SU-DHL-6 (cell line): ENCODE results near the gene NHS.

Source experiments
- H2AFZ ChIP-seq: fragments of 200-600 bp; sonication (generic); 2 replicates; pipeline ENCODE4 v1.6.1; 2014; ENCODE audit warnings: low read depth, mild to moderate bottlenecking, moderate library complexity, mixed read lengths, antibody characterized with exemption, low read length; ENCODE audit not compliant: severe bottlenecking
- H3F3A ChIP-seq: fragments of 200-600 bp; shearing (Covaris generic); 2 replicates; pipeline ENCODE4 v1.6.0; 2016; ENCODE audit warnings: antibody characterized with exemption, mild to moderate bottlenecking; ENCODE audit not compliant: insufficient read depth
- H3K27ac ChIP-seq: fragments of 200-600 bp; sonication (generic); 2 replicates; pipeline ENCODE4 v1.5.1; 2016; ENCODE audit warnings: low read depth, mild to moderate bottlenecking, low read length, moderate library complexity, mixed read lengths
- H3K27me3 ChIP-seq: fragments of 200-600 bp; sonication (generic), shearing (Covaris generic); 2 replicates; pipeline ENCODE4 v1.6.0; 2014; ENCODE audit warnings: mild to moderate bottlenecking, low read length
- H3K36me3 ChIP-seq: fragments of 200-600 bp; sonication (generic); 2 replicates; pipeline ENCODE4 v1.6.1; 2014; ENCODE audit warnings: mild to moderate bottlenecking, low read length, mixed read lengths
- H3K4me2 ChIP-seq: fragments of 300-600, 200-600 bp; shearing (Covaris generic), sonication (generic); 2 replicates; pipeline ENCODE4 v1.6.0; 2014; ENCODE audit warnings: low read length, low read depth, mild to moderate bottlenecking; ENCODE audit not compliant: poor library complexity, severe bottlenecking
- H3K4me3 ChIP-seq: fragments of 200-600 bp; sonication (generic); 2 replicates; pipeline ENCODE4 v1.5.1; 2014; ENCODE audit warnings: antibody characterized with exemption, low read length, mild to moderate bottlenecking, mixed read lengths; ENCODE audit not compliant: insufficient read depth, poor library complexity, severe bottlenecking
- H3K79me2 ChIP-seq: fragments of 200-600 bp; sonication (generic); 2 replicates; pipeline ENCODE4 v1.6.1; 2014; ENCODE audit warnings: mild to moderate bottlenecking, low read length, moderate library complexity; ENCODE audit not compliant: insufficient read depth
- H3K9ac ChIP-seq: fragments of 200-600 bp; sonication (generic); 2 replicates; pipeline ENCODE4 v1.7.0; 2014; ENCODE audit warnings: mild to moderate bottlenecking, low read length
- H3K9me2 ChIP-seq: fragments of 200-600 bp; sonication (generic); replicated peaks from 2 replicates; pipeline ENCODE4 v1.6.1; 2014; ENCODE audit warnings: low read length; ENCODE audit not compliant: insufficient read depth
- H3K9me3 ChIP-seq: fragments of 200-600 bp; sonication (generic); 2 replicates; pipeline ENCODE4 v1.6.1; 2014; ENCODE audit warnings: low read length, mixed read lengths; ENCODE audit not compliant: insufficient read depth
- H4K20me1 ChIP-seq: fragments of 200-600 bp; sonication (generic); 2 replicates; pipeline ENCODE4 v1.6.1; 2014; ENCODE audit warnings: low read depth, mild to moderate bottlenecking, antibody characterized with exemption, low read length, moderate library complexity, mixed read lengths
- EZH2phosphoT487 ChIP-seq: fragments of 200-600 bp; sonication (generic), shearing (Covaris generic); conservative IDR thresholded peaks from 2 replicates; pipeline ENCODE4 v1.6.1; 2018; ENCODE audit warnings: mild to moderate bottlenecking, antibody characterized with exemption, low read length, moderate library complexity, mixed read lengths
- TF ChIP-seq, protein P1 (sequence below): fragments of 200-600 bp; sonication (generic); IDR thresholded peaks from one replicate; pipeline ENCODE4 v1.5.1; 2017; ENCODE audit warnings: antibody characterized with exemption, mild to moderate bottlenecking, low read length, moderate library complexity; ENCODE audit not compliant: insufficient read depth, poor library complexity, severe bottlenecking

The NHS gene

DNA sequence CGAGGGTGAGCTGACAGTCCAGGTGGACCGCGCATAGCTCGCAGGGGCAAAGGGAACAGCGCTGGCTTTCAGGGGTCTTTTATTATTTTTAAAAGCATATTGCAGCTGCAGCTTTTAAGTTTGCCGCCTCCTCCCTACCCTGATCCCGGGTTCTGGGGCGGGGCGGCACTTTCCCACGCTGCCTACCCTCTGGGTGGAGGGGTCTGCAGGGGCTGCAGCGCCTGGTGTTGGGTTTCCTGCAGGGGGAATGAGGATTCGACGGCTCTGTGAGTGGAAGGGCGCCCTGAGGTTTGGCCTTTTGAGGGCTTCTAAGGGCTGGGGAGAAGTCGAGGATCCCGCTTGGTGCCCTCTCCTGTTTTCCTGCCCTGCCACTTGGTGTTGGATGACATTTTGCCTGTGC, 281.6 kb downstream of the NHS start:
- TF ChIP-seq EZH2phosphoT487: no peak
- TF ChIP-seq, protein P1, sequence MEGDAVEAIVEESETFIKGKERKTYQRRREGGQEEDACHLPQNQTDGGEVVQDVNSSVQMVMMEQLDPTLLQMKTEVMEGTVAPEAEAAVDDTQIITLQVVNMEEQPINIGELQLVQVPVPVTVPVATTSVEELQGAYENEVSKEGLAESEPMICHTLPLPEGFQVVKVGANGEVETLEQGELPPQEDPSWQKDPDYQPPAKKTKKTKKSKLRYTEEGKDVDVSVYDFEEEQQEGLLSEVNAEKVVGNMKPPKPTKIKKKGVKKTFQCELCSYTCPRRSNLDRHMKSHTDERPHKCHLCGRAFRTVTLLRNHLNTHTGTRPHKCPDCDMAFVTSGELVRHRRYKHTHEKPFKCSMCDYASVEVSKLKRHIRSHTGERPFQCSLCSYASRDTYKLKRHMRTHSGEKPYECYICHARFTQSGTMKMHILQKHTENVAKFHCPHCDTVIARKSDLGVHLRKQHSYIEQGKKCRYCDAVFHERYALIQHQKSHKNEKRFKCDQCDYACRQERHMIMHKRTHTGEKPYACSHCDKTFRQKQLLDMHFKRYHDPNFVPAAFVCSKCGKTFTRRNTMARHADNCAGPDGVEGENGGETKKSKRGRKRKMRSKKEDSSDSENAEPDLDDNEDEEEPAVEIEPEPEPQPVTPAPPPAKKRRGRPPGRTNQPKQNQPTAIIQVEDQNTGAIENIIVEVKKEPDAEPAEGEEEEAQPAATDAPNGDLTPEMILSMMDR: no peak
- Histone ChIP-seq H3K4me3 (no peak overlapping the region), H3K9ac (no peak overlapping the region)

DNA sequence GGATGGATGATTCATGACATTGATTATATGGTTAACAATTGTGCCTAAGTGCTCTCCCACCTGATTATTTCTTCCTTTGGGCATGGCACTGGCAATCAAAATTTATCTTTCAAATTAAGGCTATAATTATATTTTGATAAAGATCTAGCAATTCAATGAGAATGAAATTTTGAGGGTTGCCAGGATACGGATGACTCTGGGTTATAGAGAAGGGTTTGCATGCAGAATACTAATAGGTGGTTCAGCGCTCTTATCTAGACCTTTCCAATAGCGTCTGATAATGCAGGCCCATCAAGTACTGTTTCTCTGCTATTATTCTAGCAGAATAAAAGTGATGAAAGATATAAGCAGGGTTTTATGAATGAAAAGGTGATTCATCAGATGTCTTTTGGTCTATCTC, 287.4 kb downstream of the NHS start:
- H2AFZ ChIP-seq: no peak overlapping the region
- no peak overlapping the region for H3K27ac ChIP-seq
- no peaks in the 10 kb centered on the region for H3K79me2 ChIP-seq
- H4K20me1 ChIP-seq: no peaks in the 10 kb centered on the region
- no peak overlapping the region for H3K4me3 ChIP-seq
- H3K9me3 ChIP-seq: no peaks in the 10 kb centered on the region
- H3K4me2 ChIP-seq: no peak overlapping the region
- no peaks in the 10 kb centered on the region for H3K36me3 ChIP-seq
- no peaks in the 10 kb centered on the region for H3K9me2 ChIP-seq
- H3F3A ChIP-seq: no peaks in the 10 kb centered on the region
- TF ChIP-seq, protein P1: no peak
- TF ChIP-seq EZH2phosphoT487: no peak
- H3K9ac ChIP-seq: no peak overlapping the region
- no peaks in the 10 kb centered on the region for H3K27me3 ChIP-seq

More for the DNA sequence above, 281.6 kb downstream of the NHS start:
- Histone ChIP-seq H3K36me3 (no peaks in the 10 kb centered on the region), H4K20me1 (no peaks in the 10 kb centered on the region), H2AFZ (no peak overlapping the region), H3K27me3 (no peaks in the 10 kb centered on the region), H3K9me2 (no peaks in the 10 kb centered on the region), H3K27ac (no peak overlapping the region), H3F3A (no peaks in the 10 kb centered on the region), H3K79me2 (no peaks in the 10 kb centered on the region), H3K9me3 (no peaks in the 10 kb centered on the region), H3K4me2 (no peak overlapping the region)

DNA sequence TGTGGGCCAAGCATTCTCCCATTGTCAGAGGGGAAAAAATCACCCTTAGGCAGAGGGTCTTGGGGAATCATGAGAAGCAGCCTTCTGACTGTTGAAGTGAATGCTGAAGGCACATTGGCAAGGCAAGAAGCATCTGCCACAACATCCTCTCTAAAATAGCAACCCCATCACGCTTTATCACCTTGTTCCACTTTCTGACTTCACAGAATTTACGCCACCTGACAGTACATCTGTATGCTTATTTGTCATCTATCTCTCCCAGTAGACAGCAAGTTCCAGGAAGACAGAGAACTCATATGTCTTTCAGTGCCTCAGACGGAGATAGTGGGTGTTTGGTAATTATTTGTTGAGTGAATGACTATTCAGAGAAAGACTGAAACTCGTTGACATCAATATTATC, 293.9 kb downstream of the NHS start:
- Histone ChIP-seq H3K27ac (no peak overlapping the region), H3K27me3 (no peaks in the 10 kb centered on the region), H3K79me2 (no peaks in the 10 kb centered on the region), H3F3A (no peaks in the 10 kb centered on the region), H3K9me2 (no peaks in the 10 kb centered on the region), H3K4me2 (no peak overlapping the region), H3K9me3 (no peaks in the 10 kb centered on the region), H4K20me1 (no peaks in the 10 kb centered on the region), H3K9ac (no peak overlapping the region), H3K36me3 (no peaks in the 10 kb centered on the region), H2AFZ (no peak overlapping the region), H3K4me3 (no peak overlapping the region)
- TF ChIP-seq EZH2phosphoT487: no peak
- TF ChIP-seq, protein P1: no peak

DNA sequence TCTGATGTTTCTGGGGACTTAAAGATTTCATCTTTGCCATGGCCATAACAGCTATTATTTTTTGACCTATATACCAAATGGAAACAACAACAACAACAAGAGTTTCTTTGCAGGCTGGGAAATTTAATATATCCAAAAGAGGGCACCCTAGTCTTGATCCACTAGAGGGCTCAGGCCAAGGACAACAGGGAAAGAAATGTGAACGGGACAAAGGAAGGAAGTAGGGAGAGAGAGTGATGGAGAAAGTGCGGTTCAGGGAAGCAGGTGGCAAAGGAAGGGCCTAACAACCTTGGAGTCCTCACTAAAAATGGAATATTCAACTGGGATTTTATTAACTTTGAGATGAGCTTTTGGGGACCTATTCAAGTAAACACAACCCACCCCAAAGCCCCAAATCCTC, 294.5 kb downstream of the NHS start:
- Histone ChIP-seq H3K4me2 (no peak overlapping the region), H3K27me3 (no peaks in the 10 kb centered on the region), H3K9me2 (no peaks in the 10 kb centered on the region), H3K27ac (no peak overlapping the region), H2AFZ (no peak overlapping the region), H3K9me3 (no peaks in the 10 kb centered on the region), H4K20me1 (no peaks in the 10 kb centered on the region), H3F3A (no peaks in the 10 kb centered on the region), H3K9ac (no peak overlapping the region), H3K36me3 (no peaks in the 10 kb centered on the region), H3K4me3 (no peak overlapping the region), H3K79me2 (no peaks in the 10 kb centered on the region)
- no peak for TF ChIP-seq EZH2phosphoT487
- TF ChIP-seq, protein P1: no peak
